HEK293 (cell line): ENCODE data around the gene PROM2.
A peak's percentile ranks its signal among the peaks of the same experiment; 100 is the strongest.

Source experiments
- EGR2 ChIP-seq: fragments of 450-650 bp; formaldehyde crosslinking; IDR thresholded peaks from 2 replicates; pipeline ENCODE4 v1.5.1; 2016; ENCODE audit warnings: low read depth, missing biosample characterization, missing genetic modification characterization
- FEZF1 ChIP-seq: fragments of 450-650 bp; formaldehyde crosslinking; IDR thresholded peaks from 2 replicates; pipeline ENCODE4 v1.5.1; 2016; ENCODE audit warnings: missing biosample characterization, missing genetic modification characterization
- MEIS1 ChIP-seq: sonication (generic); formaldehyde crosslinking; IDR thresholded peaks from 2 replicates; pipeline ENCODE4 v1.8.1; 2022; ENCODE audit warnings: missing genetic modification reagents, mild to moderate bottlenecking, borderline replicate concordance
- SP3 ChIP-seq: fragments of 450-650 bp; formaldehyde crosslinking; IDR thresholded peaks from 2 replicates; pipeline ENCODE4 v1.5.1; 2016; ENCODE audit warnings: missing biosample characterization, missing genetic modification characterization
- ZBTB20 ChIP-seq: fragments of 450-650 bp; formaldehyde crosslinking; IDR thresholded peaks from 2 replicates; pipeline ENCODE4 v1.5.1; 2016; ENCODE audit warnings: missing biosample characterization, missing genetic modification characterization
- ZBTB48 ChIP-seq: fragments of 450-650 bp; formaldehyde crosslinking; IDR thresholded peaks from 2 replicates; pipeline ENCODE4 v1.5.1; 2016; ENCODE audit warnings: missing biosample characterization, missing genetic modification characterization
- ZEB2 ChIP-seq: fragments of 450-650 bp; formaldehyde crosslinking; IDR thresholded peaks from 2 replicates; pipeline ENCODE4 v1.5.1; 2016; ENCODE audit warnings: missing biosample characterization, missing genetic modification characterization
- ZNF132 ChIP-seq: fragments of 450-650 bp; formaldehyde crosslinking; IDR thresholded peaks from 2 replicates; pipeline ENCODE4 v1.5.1; 2017; ENCODE audit warnings: missing biosample characterization, missing genetic modification characterization, borderline replicate concordance
- ZNF274 ChIP-seq, 2 experiments: fragments of 200-500 bp in 1 of 2; fragments of 450-650 bp in 1 of 2; sonication (Bioruptor generic) in 1 of 2; formaldehyde crosslinking in 1 of 2; IDR thresholded peaks; 2 replicates each; pipeline versions ENCODE4 v1.5.1 to v1.6.1; 2014 to 2016; ENCODE audit warnings: borderline replicate concordance in 1 of 2, inconsistent platforms in 1 of 2, low read length in 1 of 2, missing biosample characterization in 1 of 2, missing genetic modification characterization in 1 of 2
- ZNF324 ChIP-seq: fragments of 450-650 bp; formaldehyde crosslinking; IDR thresholded peaks from 2 replicates; pipeline ENCODE4 v1.5.1; 2016; ENCODE audit warnings: missing biosample characterization, missing genetic modification characterization
- ZNF366 ChIP-seq: fragments of 450-650 bp; formaldehyde crosslinking; conservative IDR thresholded peaks from 2 replicates; pipeline ENCODE4 v1.5.1; 2016; ENCODE audit warnings: missing biosample characterization, missing genetic modification characterization
- ZNF394 ChIP-seq: fragments of 450-650 bp; formaldehyde crosslinking; IDR thresholded peaks from 2 replicates; pipeline ENCODE4 v1.5.1; 2016; ENCODE audit warnings: missing biosample characterization, missing genetic modification characterization, mild to moderate bottlenecking, moderate library complexity, borderline replicate concordance
- ZNF423 ChIP-seq: fragments of 450-650 bp; formaldehyde crosslinking; IDR thresholded peaks from 2 replicates; pipeline ENCODE4 v1.5.1; 2016; ENCODE audit warnings: missing biosample characterization, missing genetic modification characterization
- ZNF560 ChIP-seq: fragments of 450-650 bp; formaldehyde crosslinking; IDR thresholded peaks from 2 replicates; pipeline ENCODE4 v1.5.1; 2017; ENCODE audit warnings: missing biosample characterization, missing genetic modification characterization, borderline replicate concordance
- ZNF610 ChIP-seq: fragments of 450-650 bp; formaldehyde crosslinking; IDR thresholded peaks from 2 replicates; pipeline ENCODE4 v1.5.1; 2016; ENCODE audit warnings: missing biosample characterization, missing genetic modification characterization, borderline replicate concordance
- ZNF670 ChIP-seq: fragments of 450-650 bp; formaldehyde crosslinking; IDR thresholded peaks from 2 replicates; pipeline ENCODE4 v1.5.1; 2016; ENCODE audit warnings: missing biosample characterization, missing genetic modification characterization, low read depth
- TF ChIP-seq, protein P1 (sequence below): fragments of 450-650 bp; formaldehyde crosslinking; conservative IDR thresholded peaks from 2 replicates; pipeline ENCODE4 v1.5.1; 2016; ENCODE audit warnings: low read depth, missing biosample characterization, missing genetic modification characterization
- TF ChIP-seq, protein P2 (sequence below): fragments of 450-650 bp; formaldehyde crosslinking; IDR thresholded peaks from 2 replicates; pipeline ENCODE4 v1.5.1; 2016; ENCODE audit warnings: missing biosample characterization, missing genetic modification characterization
- TF ChIP-seq, protein P3 (sequence below): fragments of 450-650 bp; formaldehyde crosslinking; IDR thresholded peaks from 2 replicates; pipeline ENCODE4 v1.5.1; 2016; ENCODE audit warnings: missing biosample characterization, missing genetic modification characterization
- TF ChIP-seq, protein P4 (sequence below): fragments of 450-650 bp; formaldehyde crosslinking; IDR thresholded peaks from 2 replicates; pipeline ENCODE4 v1.5.1; 2016; ENCODE audit warnings: missing biosample characterization, missing genetic modification characterization
- TF ChIP-seq, protein P5 (sequence below): fragments of 450-650 bp; formaldehyde crosslinking; IDR thresholded peaks from 2 replicates; pipeline ENCODE4 v1.5.1; 2016; ENCODE audit warnings: missing biosample characterization, missing genetic modification characterization, borderline replicate concordance
- TF ChIP-seq, protein P6 (sequence below): fragments of 450-650 bp; formaldehyde crosslinking; IDR thresholded peaks from 2 replicates; pipeline ENCODE4 v1.5.1; 2016; ENCODE audit warnings: missing biosample characterization, missing genetic modification characterization
- TF ChIP-seq, protein P7 (sequence below): fragments of 450-650 bp; formaldehyde crosslinking; IDR thresholded peaks from 2 replicates; pipeline ENCODE4 v1.5.1; 2016; ENCODE audit warnings: missing biosample characterization, missing genetic modification characterization

Gene PROM2

DNA sequence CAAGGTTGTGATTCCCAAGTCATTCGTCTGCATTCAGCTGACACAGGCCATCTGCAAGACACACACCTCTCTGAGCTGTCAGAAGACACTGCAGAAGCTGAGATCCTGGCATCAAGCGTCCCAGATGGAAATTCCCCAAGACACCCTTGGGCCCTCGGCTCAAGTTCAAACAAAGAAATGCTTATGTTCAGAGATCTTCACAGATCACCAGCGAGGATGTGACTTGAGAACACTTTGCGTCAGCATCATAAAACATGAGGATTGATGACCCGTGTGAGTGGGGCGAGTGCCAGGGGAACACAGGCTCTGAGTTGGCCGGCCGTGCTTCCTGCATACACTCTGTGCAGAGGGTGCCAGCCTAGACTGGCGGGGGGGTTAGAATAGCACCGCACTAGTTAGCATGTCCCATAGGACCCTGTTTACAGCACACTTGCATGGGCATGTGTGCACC lies 59.7 kb downstream of the PROM2 start (continued):
- TF ChIP-seq ZNF324 (tag by site-specific recombination) (0 out of 2 replicates have a peak, but pooled peaks have one; percentile 54), EGR2 (tag by site-specific recombination) (no peak), ZNF610 (tag by site-specific recombination) (no peak), ZBTB20 (tag by site-specific recombination) (no peak), ZEB2 (tag by site-specific recombination) (peak; percentile 81), ZNF274 (IDR thresholded peaks at IDR 0.05; ENCODE audit: low read length) (no peak), ZNF274 (tag by site-specific recombination; IDR thresholded peaks at IDR 0.05; ENCODE audit: borderline replicate concordance) (no peak), ZNF423 (peak; percentile 88), SP3 (tag by site-specific recombination) (peak; percentile 28; the same call in 1 of the 2 replicates), ZNF560 (tag by site-specific recombination) (no peak), FEZF1 (tag by site-specific recombination) (peak; percentile 53), ZNF132 (no peak), MEIS1 (no peak), ZBTB48 (tag by site-specific recombination) (no peak), ZNF394 (tag by site-specific recombination) (peak; percentile 13; the same call in 1 of the 2 replicates), ZNF366 (tag by site-specific recombination) (peak; percentile 70; the same call in 1 of the 2 replicates), ZNF670 (tag by site-specific recombination) (no peak)
- TF ChIP-seq, protein P1, sequence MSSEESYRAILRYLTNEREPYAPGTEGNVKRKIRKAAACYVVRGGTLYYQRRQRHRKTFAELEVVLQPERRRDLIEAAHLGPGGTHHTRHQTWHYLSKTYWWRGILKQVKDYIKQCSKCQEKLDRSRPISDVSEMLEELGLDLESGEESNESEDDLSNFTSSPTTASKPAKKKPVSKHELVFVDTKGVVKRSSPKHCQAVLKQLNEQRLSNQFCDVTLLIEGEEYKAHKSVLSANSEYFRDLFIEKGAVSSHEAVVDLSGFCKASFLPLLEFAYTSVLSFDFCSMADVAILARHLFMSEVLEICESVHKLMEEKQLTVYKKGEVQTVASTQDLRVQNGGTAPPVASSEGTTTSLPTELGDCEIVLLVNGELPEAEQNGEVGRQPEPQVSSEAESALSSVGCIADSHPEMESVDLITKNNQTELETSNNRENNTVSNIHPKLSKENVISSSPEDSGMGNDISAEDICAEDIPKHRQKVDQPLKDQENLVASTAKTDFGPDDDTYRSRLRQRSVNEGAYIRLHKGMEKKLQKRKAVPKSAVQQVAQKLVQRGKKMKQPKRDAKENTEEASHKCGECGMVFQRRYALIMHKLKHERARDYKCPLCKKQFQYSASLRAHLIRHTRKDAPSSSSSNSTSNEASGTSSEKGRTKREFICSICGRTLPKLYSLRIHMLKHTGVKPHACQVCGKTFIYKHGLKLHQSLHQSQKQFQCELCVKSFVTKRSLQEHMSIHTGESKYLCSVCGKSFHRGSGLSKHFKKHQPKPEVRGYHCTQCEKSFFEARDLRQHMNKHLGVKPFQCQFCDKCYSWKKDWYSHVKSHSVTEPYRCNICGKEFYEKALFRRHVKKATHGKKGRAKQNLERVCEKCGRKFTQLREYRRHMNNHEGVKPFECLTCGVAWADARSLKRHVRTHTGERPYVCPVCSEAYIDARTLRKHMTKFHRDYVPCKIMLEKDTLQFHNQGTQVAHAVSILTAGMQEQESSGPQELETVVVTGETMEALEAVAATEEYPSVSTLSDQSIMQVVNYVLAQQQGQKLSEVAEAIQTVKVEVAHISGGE: peak; percentile 47
- TF ChIP-seq, protein P2, sequence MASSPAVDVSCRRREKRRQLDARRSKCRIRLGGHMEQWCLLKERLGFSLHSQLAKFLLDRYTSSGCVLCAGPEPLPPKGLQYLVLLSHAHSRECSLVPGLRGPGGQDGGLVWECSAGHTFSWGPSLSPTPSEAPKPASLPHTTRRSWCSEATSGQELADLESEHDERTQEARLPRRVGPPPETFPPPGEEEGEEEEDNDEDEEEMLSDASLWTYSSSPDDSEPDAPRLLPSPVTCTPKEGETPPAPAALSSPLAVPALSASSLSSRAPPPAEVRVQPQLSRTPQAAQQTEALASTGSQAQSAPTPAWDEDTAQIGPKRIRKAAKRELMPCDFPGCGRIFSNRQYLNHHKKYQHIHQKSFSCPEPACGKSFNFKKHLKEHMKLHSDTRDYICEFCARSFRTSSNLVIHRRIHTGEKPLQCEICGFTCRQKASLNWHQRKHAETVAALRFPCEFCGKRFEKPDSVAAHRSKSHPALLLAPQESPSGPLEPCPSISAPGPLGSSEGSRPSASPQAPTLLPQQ: peak; percentile 70; the same call in 1 of the 2 replicates
- TF ChIP-seq, protein P3, sequence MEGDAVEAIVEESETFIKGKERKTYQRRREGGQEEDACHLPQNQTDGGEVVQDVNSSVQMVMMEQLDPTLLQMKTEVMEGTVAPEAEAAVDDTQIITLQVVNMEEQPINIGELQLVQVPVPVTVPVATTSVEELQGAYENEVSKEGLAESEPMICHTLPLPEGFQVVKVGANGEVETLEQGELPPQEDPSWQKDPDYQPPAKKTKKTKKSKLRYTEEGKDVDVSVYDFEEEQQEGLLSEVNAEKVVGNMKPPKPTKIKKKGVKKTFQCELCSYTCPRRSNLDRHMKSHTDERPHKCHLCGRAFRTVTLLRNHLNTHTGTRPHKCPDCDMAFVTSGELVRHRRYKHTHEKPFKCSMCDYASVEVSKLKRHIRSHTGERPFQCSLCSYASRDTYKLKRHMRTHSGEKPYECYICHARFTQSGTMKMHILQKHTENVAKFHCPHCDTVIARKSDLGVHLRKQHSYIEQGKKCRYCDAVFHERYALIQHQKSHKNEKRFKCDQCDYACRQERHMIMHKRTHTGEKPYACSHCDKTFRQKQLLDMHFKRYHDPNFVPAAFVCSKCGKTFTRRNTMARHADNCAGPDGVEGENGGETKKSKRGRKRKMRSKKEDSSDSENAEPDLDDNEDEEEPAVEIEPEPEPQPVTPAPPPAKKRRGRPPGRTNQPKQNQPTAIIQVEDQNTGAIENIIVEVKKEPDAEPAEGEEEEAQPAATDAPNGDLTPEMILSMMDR (tag by site-specific recombination): no peak
- TF ChIP-seq, protein P4, sequence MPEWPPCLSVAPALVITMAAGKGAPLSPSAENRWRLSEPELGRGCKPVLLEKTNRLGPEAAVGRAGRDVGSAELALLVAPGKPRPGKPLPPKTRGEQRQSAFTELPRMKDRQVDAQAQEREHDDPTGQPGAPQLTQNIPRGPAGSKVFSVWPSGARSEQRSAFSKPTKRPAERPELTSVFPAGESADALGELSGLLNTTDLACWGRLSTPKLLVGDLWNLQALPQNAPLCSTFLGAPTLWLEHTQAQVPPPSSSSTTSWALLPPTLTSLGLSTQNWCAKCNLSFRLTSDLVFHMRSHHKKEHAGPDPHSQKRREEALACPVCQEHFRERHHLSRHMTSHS (tag by site-specific recombination): no peak
- TF ChIP-seq, protein P5, sequence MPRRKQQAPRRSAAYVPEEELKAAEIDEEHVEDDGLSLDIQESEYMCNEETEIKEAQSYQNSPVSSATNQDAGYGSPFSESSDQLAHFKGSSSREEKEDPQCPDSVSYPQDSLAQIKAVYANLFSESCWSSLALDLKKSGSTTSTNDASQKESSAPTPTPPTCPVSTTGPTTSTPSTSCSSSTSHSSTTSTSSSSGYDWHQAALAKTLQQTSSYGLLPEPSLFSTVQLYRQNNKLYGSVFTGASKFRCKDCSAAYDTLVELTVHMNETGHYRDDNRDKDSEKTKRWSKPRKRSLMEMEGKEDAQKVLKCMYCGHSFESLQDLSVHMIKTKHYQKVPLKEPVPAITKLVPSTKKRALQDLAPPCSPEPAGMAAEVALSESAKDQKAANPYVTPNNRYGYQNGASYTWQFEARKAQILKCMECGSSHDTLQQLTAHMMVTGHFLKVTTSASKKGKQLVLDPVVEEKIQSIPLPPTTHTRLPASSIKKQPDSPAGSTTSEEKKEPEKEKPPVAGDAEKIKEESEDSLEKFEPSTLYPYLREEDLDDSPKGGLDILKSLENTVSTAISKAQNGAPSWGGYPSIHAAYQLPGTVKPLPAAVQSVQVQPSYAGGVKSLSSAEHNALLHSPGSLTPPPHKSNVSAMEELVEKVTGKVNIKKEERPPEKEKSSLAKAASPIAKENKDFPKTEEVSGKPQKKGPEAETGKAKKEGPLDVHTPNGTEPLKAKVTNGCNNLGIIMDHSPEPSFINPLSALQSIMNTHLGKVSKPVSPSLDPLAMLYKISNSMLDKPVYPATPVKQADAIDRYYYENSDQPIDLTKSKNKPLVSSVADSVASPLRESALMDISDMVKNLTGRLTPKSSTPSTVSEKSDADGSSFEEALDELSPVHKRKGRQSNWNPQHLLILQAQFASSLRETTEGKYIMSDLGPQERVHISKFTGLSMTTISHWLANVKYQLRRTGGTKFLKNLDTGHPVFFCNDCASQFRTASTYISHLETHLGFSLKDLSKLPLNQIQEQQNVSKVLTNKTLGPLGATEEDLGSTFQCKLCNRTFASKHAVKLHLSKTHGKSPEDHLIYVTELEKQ (tag by site-specific recombination): 0 out of 2 replicates have a peak, but pooled peaks have one; percentile 68
- TF ChIP-seq, protein P6, sequence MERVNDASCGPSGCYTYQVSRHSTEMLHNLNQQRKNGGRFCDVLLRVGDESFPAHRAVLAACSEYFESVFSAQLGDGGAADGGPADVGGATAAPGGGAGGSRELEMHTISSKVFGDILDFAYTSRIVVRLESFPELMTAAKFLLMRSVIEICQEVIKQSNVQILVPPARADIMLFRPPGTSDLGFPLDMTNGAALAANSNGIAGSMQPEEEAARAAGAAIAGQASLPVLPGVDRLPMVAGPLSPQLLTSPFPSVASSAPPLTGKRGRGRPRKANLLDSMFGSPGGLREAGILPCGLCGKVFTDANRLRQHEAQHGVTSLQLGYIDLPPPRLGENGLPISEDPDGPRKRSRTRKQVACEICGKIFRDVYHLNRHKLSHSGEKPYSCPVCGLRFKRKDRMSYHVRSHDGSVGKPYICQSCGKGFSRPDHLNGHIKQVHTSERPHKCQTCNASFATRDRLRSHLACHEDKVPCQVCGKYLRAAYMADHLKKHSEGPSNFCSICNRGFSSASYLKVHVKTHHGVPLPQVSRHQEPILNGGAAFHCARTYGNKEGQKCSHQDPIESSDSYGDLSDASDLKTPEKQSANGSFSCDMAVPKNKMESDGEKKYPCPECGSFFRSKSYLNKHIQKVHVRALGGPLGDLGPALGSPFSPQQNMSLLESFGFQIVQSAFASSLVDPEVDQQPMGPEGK (tag by site-specific recombination): peak; percentile 71
- TF ChIP-seq, protein P7, sequence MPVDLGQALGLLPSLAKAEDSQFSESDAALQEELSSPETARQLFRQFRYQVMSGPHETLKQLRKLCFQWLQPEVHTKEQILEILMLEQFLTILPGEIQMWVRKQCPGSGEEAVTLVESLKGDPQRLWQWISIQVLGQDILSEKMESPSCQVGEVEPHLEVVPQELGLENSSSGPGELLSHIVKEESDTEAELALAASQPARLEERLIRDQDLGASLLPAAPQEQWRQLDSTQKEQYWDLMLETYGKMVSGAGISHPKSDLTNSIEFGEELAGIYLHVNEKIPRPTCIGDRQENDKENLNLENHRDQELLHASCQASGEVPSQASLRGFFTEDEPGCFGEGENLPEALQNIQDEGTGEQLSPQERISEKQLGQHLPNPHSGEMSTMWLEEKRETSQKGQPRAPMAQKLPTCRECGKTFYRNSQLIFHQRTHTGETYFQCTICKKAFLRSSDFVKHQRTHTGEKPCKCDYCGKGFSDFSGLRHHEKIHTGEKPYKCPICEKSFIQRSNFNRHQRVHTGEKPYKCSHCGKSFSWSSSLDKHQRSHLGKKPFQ: 0 out of 2 replicates have a peak, but pooled peaks have one; percentile 49
